CD1c-positive myeloid dendritic cell (primary cell): ENCODE measurements around the gene MYL12B.
"Not testable (repeated sequence)": the region's sequence is repeated elsewhere in the genome, so short reads cannot be mapped to it uniquely, and the experiment has no call there.

Source experiments
- DNase-seq: peaks from one replicate; pipeline ENCODE4 v3.0.0-alpha.2; 2016; ENCODE audit errors: extremely low spot score

MYL12B gene

DNA sequence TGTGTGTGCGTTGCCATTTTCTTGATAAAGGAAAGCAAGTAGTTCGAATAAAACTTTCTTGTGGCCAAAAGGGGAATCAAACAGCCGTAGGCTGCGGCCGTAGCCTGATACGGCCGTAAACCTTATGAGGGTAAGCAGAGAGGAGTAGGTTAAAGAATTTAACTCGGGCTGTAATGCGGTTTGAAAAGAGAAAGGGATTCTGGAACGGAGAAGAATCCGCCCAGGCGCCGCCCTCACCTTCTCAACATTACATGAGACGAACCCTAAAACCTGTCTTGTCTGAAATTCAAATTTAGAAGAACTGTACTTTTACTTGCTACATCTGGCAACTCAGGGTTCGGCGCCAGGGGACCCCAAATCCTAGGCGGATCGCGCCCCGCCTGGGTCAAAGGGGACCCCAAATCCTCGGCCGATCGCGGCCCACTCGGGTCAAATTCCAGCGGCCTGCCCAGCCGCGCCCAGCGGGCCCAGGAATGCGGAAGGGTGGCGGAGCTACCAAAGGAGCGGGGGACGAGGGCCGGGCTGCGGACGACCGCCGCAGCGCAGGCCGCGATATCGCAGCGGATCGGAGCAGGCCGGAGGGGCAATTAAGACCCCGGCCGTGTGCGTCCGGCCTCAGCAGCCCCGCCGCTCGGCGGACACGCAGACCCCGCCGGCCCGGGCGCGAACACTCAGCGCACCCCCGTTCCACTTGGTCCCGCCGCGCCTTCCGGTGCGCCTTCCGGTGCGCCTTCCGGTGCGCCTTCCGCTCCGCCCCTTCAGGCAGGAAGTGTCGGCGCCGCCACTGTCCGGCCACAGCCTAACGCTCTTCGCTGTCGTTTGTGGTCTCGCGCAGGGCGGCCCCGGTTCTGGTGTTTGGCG is at the start of gene MYL12B:
Gene MYL12B (plus strand): TSS at position 761 of the 861 bp plus-strand sequence. CDS start 10,766 bp downstream, outside the sequence.
- peak; percentile 89 for DNase-seq

DNA sequence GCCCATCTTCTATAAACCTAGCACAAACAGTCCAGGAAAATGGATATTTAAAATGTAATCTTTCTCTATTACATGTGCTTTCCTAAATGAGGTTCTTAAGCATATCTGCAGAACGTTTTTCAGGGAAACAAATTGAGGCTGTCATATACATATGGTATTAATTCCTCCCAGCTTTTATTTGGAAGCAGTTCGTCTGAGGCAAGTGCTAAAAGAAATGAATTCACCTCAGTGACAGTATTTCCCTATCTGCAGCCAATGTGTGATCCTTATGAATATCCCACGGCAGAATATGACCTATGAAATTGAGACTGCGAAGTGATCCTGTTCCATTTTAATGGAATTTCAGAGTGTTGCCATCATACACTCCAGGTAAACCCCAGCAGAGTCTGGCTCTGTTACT is 49.3 kb upstream of the MYL12B start:
- no peak for DNase-seq

GRCh38 chr18:3213300-3214059 is 48.5 kb upstream of the MYL12B start:
- DNase-seq, result no peak

GRCh38 chr18:3214855-3215637 is 46.9 kb upstream of the MYL12B start:
- DNase-seq, result no peak

GRCh38 chr18:3216987-3217386 is 44.9 kb upstream of the MYL12B start:
- no peak for DNase-seq

- DNase-seq, result no peak
These were observed 43.8 kb upstream of the MYL12B start for GRCh38 chr18:3217948-3218647.

DNA sequence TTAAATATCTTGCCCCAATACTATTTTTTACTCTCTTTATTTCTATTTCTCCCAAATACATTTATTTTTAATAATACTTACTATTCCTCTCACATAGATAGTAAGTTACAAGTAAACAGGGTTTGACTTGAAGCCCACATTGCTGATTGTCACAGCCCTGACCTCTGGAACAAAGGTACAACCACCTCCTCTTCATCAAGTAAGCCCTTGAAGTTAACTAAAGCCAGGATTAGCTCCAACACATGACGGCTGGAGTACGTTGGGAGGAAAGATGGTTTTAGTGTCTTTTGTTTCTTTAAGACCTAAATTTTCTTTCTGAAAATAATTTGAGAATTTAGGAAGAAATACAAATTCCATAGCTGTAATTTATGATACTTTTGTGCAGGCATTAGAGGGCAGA is 43.1 kb upstream of the MYL12B start:
- DNase-seq, result no peak

DNA sequence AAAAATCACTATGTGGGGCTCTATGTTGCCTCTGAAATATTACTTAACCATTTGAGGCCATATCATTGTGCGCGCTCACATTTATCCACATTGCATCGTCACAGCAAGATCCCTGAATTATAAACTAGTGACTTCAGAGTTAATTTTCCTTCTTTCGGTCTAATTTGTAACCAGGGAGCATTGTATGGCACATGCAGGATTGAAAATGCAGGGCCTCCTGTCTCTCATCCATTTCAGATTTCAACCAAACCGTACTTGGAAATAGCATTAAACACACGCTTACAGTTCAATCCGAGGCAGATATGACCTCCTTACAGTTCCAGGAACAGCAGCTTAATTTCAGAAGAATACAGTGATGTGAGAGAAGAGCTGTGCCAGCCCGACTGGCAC is 42.7 kb upstream of the MYL12B start:
- no peak for DNase-seq

DNA sequence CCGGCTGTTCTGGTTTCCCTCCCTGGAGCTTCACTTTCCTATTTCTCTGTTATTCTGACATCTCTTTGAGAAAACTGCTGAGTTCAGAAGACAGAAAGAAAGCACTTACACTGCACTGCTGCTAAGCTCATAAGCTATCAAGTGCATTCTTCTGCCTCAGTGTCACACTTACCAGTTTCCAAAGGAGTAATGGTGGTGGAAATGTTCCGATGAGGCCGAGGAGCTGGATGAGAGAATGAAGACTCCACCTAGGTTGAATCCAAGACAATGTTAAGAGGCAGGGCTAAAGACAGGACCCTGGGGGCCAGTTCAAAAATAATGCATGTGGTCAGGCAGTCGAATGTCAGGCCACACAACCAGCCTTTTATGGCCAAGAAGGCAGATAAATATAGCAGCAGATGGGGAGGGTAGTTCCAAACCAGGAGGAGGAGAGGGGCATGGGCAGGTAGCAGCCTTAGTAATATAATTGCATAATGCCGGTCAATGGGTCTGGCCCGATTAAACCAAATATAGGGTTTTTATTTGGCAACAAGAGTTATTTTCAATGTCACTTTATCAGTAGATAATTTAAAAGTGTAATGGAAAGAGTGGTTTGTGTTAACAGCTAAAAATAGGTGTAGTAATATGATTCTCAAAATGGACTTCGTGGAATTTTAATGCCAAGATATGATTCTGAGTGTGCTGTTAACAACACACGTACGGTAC is 42.1 kb upstream of the MYL12B start, which contains the start of gene MYOM1:
Gene MYOM1 (minus strand): TSS at position 338 of the 705 bp plus-strand sequence. CDS start 4,745 bp downstream, outside the sequence.
- DNase-seq, result no peak

DNA sequence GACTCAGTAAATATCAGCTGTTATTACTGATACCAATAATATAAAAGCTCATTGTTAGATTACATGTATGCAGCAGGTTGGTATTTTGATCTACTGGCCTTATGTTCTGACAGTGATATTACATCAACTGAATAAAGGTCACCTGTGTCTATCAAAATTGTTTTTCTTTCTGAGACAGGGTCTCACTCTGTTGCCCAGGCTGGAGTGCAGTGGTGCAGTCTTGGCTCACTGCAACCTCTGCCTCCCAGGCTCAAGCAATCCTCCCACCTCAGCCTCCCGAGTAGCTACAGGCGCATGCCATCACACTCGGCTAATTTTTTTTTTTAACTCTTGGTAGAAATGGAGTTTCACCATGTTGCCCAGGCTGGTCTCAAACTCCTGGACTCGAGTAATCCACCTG is 41.1 kb upstream of the MYL12B start:
- DNase-seq, result not testable (repeated sequence)

- no peak for DNase-seq
These were observed 40.4 kb upstream of the MYL12B start for GRCh38 chr18:3221496-3221895.

- DNase-seq, result no peak
These were observed 38.6 kb upstream of the MYL12B start for GRCh38 chr18:3223356-3223755.

- no peak for DNase-seq
These were observed 37.7 kb upstream of the MYL12B start for GRCh38 chr18:3224223-3224622.

DNA sequence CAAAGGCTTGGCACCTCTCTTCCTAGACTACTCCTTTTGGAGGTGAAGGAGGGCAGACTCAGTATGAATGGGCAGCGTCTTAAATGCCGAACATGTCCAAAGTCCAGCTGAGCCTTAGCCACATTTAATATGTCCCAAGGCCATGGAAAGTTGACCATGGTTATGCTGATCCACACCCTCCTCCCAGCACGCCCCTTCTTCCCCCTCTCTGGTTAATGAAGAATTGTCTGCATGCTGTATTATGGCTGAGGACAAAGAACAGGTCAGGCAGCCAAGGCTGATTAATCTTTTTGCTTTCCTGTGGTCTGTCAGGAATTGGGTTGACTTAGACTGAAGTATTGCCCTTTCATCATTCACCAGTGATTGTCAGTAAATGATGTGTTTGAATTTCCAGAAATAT is 36.3 kb upstream of the MYL12B start:
- no peak for DNase-seq

DNA sequence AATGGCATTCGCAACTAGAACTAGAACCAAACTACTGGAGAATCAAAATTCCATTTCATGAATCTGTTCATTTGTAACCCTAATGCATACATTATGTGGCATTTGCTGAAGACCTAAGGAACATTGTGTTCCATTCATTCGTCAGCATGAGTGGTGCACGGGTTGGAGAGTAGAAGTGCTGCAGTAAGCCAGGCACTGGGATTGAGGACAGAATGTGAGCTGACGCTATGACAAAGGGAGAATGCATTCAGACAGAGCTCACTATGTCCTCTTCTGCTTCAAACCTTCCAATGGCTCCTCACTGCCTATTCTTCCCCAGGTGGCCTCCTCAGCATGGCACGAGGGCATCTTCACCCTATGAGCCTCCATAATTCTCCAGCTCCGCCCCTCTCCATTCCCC is 35.9 kb upstream of the MYL12B start:
- no peak for DNase-seq

DNA sequence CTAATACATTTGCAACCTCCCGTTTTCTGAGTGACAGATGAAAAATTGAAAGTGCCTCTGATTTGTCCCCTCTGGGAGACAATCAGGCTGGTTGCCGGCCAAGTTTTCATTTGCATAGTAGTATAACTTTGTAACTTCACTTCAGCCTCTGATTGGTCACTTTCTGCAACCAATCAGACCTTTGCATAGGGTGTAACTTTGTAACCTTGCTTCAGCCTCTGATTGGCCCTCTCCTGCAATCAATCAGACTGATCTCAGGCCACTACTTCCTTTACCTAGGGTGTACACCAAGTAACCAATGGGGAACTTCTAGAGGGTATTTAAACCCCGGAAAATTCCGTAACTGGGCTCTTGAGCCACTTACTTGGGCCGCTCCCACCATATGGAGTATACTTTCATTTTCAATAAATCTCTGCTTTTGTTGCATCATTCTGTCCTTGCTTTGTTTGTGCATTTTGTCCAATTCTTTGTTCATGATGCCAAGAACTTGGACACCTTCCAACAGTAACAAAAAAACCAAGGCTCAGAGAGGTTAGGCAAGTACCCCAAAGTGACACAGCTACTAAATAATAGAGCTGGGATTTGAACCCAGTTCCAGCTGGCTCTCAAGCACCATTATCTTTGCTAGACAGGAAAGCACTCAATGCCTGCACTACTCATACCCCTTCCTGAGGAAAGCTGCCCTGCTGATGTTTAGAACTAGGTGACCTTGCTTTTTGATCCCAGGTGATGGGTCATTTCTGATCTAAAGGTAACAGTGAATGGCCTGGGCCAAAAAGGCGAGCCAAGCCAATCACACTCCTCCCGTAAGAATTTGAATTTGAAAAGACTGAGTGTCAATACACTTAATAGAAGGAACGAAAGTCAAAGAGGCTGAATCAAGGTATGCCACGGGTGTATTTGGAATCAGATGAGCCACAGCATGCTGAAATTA is 31.3 kb upstream of the MYL12B start:
- no peak for DNase-seq

DNA sequence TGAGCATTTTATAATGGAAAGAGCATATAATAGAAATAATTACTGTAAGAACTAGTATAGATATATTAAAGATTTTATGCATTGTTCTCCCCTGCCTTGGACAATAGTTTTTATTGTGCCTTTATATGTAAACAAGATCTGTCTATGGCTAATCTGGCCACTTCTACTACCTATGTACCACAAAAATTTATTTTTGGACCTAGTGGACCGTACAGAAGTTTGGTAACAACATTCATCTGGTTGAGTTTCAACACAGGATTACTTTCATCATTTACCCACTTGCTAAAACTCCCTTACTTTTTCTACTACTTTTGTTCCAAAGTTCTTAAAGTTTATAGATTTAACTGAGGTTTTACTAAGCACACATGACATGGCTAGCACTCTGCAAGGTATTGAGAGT is 28.9 kb upstream of the MYL12B start:
- DNase-seq, result no peak

DNA sequence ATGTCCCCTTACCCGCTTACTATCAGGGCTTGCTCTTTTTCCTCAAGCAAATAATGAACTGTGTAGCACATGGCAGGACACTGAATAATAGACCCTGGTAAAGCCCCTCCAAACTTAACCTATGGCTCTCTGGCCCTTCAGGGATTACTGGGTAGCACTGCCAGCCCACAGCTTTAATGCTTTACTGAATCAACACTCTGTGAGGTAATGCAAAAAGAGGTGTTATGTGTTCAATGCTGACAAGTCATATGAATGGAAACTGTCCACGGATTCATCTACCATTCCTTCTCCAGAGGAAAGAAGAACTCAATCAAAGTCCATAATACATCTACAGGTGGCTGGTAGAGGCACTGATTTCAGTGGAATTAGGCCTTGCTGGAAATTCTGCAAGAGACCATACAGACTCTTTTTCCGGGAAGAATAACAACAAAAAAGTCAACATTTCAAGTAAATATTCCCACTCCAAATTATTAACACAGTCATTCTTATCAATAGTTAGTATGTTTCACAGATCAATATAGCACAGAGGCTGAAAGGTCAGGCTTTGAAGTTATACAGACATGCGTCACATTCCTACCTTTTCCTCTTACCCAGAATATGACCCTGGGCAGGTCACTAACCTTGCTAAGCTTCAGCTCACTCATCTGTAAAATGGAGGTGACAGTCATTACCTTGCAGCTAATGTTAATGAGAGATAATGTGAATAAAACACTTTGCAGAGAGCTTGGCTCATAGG is 28.3 kb upstream of the MYL12B start:
- DNase-seq, result no peak

DNA sequence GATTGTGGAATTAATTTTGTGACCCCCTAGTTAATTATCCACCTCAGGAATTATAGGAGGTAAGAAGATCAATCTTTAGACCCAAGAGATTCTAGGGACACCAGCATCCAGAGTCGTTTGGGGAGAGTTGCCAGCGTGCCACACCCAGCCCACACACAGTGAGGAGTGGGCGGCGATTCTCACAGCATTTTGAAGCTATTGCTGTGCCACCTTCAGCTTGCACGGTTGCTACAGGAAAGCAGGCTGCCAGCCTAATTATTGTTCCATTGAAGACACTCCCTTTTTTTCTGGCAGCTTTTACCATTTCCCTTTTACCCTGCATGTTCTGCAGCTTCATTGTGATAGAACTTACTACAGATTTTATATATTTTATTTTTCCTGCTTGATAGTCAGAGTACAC is 27.5 kb upstream of the MYL12B start:
- DNase-seq, result no peak
